Neural cell (in vitro differentiated cells): ENCODE data around the gene P3H3.

Source experiments
- EP300 ChIP-seq: fragments of 450-650 bp; conservative IDR thresholded peaks from 2 replicates; pipeline ENCODE4 v1.6.1; 2014; ENCODE audit warnings: antibody characterized with exemption, mild to moderate bottlenecking, moderate library complexity; ENCODE audit not compliant: poor library complexity, severe bottlenecking
- EZH2 ChIP-seq: fragments of 200-600, 300-800 bp; shearing (Covaris generic), sonication (generic); IDR thresholded peaks from 2 replicates; pipeline ENCODE4 v1.6.1; 2014; ENCODE audit warnings: antibody characterized with exemption, low read length, borderline replicate concordance, mild to moderate bottlenecking; ENCODE audit not compliant: insufficient read depth, poor library complexity, severe bottlenecking
- MXI1 ChIP-seq: fragments of 450-650 bp; conservative IDR thresholded peaks from 2 replicates; pipeline ENCODE4 v1.6.1; 2014; ENCODE audit warnings: antibody characterized with exemption, mild to moderate bottlenecking; ENCODE audit not compliant: poor library complexity, severe bottlenecking
- POLR2AphosphoS5 ChIP-seq: IDR thresholded peaks from 2 replicates; pipeline ENCODE4 v1.6.1; 2012
- RAD21 ChIP-seq: fragments of 450-650 bp; conservative IDR thresholded peaks from 2 replicates; pipeline ENCODE4 v1.6.1; 2014; ENCODE audit warnings: antibody characterized with exemption, mild to moderate bottlenecking, moderate library complexity
- SMC3 ChIP-seq: fragments of 450-650 bp; conservative IDR thresholded peaks from 2 replicates; pipeline ENCODE4 v1.6.1; 2014; ENCODE audit warnings: antibody characterized with exemption, mild to moderate bottlenecking, moderate library complexity; ENCODE audit not compliant: poor library complexity
- TAF1 ChIP-seq: IDR thresholded peaks from 2 replicates; pipeline ENCODE4 v1.6.1; 2012; ENCODE audit warnings: low read depth
- TF ChIP-seq, protein P1 (sequence below): fragments of 450-650 bp; IDR thresholded peaks from 2 replicates; pipeline ENCODE4 v1.5.1; 2014; ENCODE audit warnings: antibody characterized with exemption, mild to moderate bottlenecking, moderate library complexity; ENCODE audit not compliant: poor library complexity, severe bottlenecking
- TF ChIP-seq, protein P2 (sequence below): IDR thresholded peaks from 2 replicates; pipeline ENCODE4 v1.6.1; 2012; ENCODE audit warnings: borderline replicate concordance

DNA sequence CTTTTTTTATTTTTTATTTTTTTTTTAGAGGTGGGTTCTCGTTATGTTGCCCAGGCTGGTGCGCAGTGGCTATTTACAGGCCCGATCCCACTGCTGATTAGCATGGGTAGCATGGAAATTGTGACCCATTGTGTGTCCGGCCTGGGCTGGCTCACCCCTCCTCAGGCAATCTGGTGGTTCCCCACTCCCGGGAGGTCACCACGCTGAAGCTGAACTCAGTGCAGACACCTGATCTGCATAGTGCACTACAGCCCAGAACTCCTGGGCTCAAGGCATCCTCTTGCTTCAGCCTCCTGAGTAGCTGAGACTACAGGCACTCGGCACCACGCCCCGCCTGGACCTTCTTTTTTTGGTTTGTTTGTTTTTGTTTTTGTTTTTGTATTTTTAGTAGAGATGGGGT, 44.4 kb upstream of the P3H3 start:
- TF ChIP-seq, protein P1, sequence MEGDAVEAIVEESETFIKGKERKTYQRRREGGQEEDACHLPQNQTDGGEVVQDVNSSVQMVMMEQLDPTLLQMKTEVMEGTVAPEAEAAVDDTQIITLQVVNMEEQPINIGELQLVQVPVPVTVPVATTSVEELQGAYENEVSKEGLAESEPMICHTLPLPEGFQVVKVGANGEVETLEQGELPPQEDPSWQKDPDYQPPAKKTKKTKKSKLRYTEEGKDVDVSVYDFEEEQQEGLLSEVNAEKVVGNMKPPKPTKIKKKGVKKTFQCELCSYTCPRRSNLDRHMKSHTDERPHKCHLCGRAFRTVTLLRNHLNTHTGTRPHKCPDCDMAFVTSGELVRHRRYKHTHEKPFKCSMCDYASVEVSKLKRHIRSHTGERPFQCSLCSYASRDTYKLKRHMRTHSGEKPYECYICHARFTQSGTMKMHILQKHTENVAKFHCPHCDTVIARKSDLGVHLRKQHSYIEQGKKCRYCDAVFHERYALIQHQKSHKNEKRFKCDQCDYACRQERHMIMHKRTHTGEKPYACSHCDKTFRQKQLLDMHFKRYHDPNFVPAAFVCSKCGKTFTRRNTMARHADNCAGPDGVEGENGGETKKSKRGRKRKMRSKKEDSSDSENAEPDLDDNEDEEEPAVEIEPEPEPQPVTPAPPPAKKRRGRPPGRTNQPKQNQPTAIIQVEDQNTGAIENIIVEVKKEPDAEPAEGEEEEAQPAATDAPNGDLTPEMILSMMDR = no peak
- TF ChIP-seq MXI1 = no peak
- TF ChIP-seq EZH2 = no peak
- TF ChIP-seq POLR2AphosphoS5 = no peak
- TF ChIP-seq, protein P2, sequence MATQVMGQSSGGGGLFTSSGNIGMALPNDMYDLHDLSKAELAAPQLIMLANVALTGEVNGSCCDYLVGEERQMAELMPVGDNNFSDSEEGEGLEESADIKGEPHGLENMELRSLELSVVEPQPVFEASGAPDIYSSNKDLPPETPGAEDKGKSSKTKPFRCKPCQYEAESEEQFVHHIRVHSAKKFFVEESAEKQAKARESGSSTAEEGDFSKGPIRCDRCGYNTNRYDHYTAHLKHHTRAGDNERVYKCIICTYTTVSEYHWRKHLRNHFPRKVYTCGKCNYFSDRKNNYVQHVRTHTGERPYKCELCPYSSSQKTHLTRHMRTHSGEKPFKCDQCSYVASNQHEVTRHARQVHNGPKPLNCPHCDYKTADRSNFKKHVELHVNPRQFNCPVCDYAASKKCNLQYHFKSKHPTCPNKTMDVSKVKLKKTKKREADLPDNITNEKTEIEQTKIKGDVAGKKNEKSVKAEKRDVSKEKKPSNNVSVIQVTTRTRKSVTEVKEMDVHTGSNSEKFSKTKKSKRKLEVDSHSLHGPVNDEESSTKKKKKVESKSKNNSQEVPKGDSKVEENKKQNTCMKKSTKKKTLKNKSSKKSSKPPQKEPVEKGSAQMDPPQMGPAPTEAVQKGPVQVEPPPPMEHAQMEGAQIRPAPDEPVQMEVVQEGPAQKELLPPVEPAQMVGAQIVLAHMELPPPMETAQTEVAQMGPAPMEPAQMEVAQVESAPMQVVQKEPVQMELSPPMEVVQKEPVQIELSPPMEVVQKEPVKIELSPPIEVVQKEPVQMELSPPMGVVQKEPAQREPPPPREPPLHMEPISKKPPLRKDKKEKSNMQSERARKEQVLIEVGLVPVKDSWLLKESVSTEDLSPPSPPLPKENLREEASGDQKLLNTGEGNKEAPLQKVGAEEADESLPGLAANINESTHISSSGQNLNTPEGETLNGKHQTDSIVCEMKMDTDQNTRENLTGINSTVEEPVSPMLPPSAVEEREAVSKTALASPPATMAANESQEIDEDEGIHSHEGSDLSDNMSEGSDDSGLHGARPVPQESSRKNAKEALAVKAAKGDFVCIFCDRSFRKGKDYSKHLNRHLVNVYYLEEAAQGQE = no peak
- no peak for TF ChIP-seq TAF1
- no peak for TF ChIP-seq SMC3
- no peak for TF ChIP-seq RAD21
- no peak for TF ChIP-seq EP300
